ENCODE results near the gene LRRC42.

LRRC42 gene

GRCh38 chr1:53971718-53972117 is 25.6 kb downstream of the LRRC42 start:
- H3K36me3 ChIP-seq, result peaks cover 31 to 59% (median 52%) of the 10 kb centered on the region in 3 donors
- no peak overlapping the region for H3K4me3 ChIP-seq

GRCh38 chr1:53975861-53976260 is 29.7 kb downstream of the LRRC42 start:
- no peak for TF ChIP-seq CTCF (IDR thresholded peaks at IDR 0.05)
- Histone ChIP-seq H3K9me3 (no peaks in the 10 kb centered on the region), H3K36me3 (peaks cover under 1 to 23% (median 16%) of the 10 kb centered on the region in 3 donors), H3K27ac (no peak overlapping the region), H3K4me1 (no peaks in the 10 kb centered on the region), H3K27me3 (no peaks in the 10 kb centered on the region), H3K4me3 (no peak overlapping the region)
- no peak for DNase-seq
- intact Hi-C loops (cut with DNase I; ENCODE audit: low total_unique reads), result no loop called here

More at GRCh38 chr1:53971718-53972117, 25.6 kb downstream of the LRRC42 start:
- H3K9me3 ChIP-seq, result no peaks in the 10 kb centered on the region
- no peaks in the 10 kb centered on the region for H3K4me1 ChIP-seq
- intact Hi-C loops (cut with DNase I; ENCODE audit: low total_unique reads), result no loop called here
- TF ChIP-seq CTCF (IDR thresholded peaks at IDR 0.05), result no peak
- H3K27me3 ChIP-seq, result no peaks in the 10 kb centered on the region
- peak overlapping the region in 1 of 2 donors; percentile 13 for H3K27ac ChIP-seq
- DNase-seq, result no peak

- Histone ChIP-seq H3K4me3 (no peak overlapping the region), H3K4me1 (peaks cover 0 to 13% (median 4%) of the 10 kb centered on the region in 4 donors), H3K9me3 (no peaks in the 10 kb centered on the region), H3K27me3 (no peaks in the 10 kb centered on the region), H3K36me3 (no peaks in the 10 kb centered on the region), H3K27ac (no peak overlapping the region)
- intact Hi-C loops (cut with DNase I; ENCODE audit: low total_unique reads), result no loop called here
- TF ChIP-seq CTCF (IDR thresholded peaks at IDR 0.05), result no peak
- no peak for DNase-seq
These were observed 33.7 kb downstream of the LRRC42 start for GRCh38 chr1:53979712-53980450.

GRCh38 chr1:53981220-53981619 is 35.1 kb downstream of the LRRC42 start:
- TF ChIP-seq CTCF (IDR thresholded peaks at IDR 0.05), result no peak
- Histone ChIP-seq H3K27ac (peak overlapping the region in 1 of 2 donors; percentile 2), H3K27me3 (no peaks in the 10 kb centered on the region), H3K4me1 (peaks cover 0 to 13% (median 4%) of the 10 kb centered on the region in 4 donors), H3K4me3 (no peak overlapping the region), H3K9me3 (no peaks in the 10 kb centered on the region), H3K36me3 (no peaks in the 10 kb centered on the region)
- no peak for DNase-seq
- intact Hi-C loops (cut with DNase I; ENCODE audit: low total_unique reads), result no loop called here

GRCh38 chr1:53982034-53982762 is 36.0 kb downstream of the LRRC42 start:
- Histone ChIP-seq H3K9me3 (no peaks in the 10 kb centered on the region), H3K4me1 (peaks cover 0 to 13% (median 4%) of the 10 kb centered on the region in 4 donors), H3K36me3 (no peaks in the 10 kb centered on the region), H3K4me3 (peak overlapping the region; percentile 31 to 35), H3K27me3 (no peaks in the 10 kb centered on the region), H3K27ac (peak overlapping the region in 1 of 2 donors; percentile 66)
- DNase-seq, result no peak
- TF ChIP-seq CTCF (IDR thresholded peaks at IDR 0.05), result no peak
- intact Hi-C loops (cut with DNase I; ENCODE audit: low total_unique reads), result no loop called here

All from tibial artery (tissue), 4 donors.